ENCODE measurements around the gene ENTPD6. TPM values are rescaled to one million over a fixed set of nuclear protein-coding genes. Genes with fewer than 3 reads are reported as not detected.

Gene ENTPD6
- polyA plus RNA-seq, 1 donor from 2014 or later = 143 TPM

DNA sequence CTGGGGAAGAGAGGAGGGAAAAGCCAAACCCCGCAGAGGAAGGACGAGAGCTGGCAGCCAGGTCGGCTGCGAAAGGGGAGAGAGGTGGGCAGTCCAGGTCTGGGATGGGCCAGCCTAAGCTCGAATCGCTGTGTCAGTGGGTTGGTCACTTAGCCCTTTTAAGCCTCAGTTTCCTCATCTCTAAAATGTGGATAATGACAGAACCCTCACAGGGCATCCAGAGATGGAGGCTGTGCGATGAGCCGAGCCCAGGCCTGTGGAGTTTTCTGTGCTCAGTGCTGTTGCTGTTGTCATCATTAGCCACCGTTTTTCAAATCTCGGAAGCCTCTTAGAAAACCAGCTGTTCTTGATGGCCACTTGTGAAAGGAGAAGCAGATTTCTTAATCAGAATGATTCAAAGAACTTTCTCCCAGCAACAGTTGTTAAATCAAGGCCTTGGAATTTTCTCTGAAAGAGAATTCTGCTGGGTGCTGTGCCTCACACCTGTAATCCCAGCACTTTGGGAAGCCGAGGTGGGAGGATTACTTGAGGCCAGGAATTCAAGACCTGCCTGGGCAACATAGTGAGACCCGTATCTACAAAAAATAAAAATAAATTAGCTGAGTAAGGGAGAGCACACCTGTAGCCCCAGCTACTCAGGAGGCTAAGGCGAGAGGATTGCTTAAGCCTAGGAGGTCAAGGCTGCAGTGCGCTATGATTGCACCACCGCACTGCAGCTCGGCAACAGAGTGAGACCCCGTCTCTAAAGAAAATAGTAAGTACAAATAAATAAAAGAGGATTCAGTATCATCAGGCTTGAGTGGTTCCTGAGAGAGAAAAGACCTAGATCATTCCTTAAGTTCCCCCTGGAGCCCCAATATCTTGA, 46.3 kb upstream of the ENTPD6 start:
- Histone ChIP-seq H3K27ac (ENCODE audit: low read length) (no peak overlapping the region), H3K9ac (ENCODE audit: low read length) (no peak overlapping the region), H3K9me2 (ENCODE audit: insufficient read depth, low read length) (no peaks in the 10 kb centered on the region), H3K79me2 (replicated peaks; ENCODE audit: insufficient read depth, low read length) (no peaks in the 10 kb centered on the region), H3K9me3 (ENCODE audit: low read length) (no peaks in the 10 kb centered on the region), H3F3A (ENCODE audit: insufficient read depth, low read length, poor library complexity, severe bottlenecking) (no peaks in the 10 kb centered on the region), H3K36me3 (ENCODE audit: insufficient read depth, low read length) (no peaks in the 10 kb centered on the region), H3K4me2 (ENCODE audit: low read length) (no peak overlapping the region), H4K20me1 (ENCODE audit: insufficient read depth) (no peaks in the 10 kb centered on the region), H3K4me3 (ENCODE audit: low read length) (peak overlapping the region; percentile 44), H3K27me3 (ENCODE audit: insufficient read depth, low read depth, low read length) (no peaks in the 10 kb centered on the region), H2AFZ (ENCODE audit: low read depth, low read length) (no peak overlapping the region)
- no peak for TF ChIP-seq EZH2 (IDR thresholded peaks at IDR 0.05; ENCODE audit: borderline replicate concordance, insufficient read depth, low read length, poor library complexity, severe bottlenecking)
- TF ChIP-seq, protein P1, sequence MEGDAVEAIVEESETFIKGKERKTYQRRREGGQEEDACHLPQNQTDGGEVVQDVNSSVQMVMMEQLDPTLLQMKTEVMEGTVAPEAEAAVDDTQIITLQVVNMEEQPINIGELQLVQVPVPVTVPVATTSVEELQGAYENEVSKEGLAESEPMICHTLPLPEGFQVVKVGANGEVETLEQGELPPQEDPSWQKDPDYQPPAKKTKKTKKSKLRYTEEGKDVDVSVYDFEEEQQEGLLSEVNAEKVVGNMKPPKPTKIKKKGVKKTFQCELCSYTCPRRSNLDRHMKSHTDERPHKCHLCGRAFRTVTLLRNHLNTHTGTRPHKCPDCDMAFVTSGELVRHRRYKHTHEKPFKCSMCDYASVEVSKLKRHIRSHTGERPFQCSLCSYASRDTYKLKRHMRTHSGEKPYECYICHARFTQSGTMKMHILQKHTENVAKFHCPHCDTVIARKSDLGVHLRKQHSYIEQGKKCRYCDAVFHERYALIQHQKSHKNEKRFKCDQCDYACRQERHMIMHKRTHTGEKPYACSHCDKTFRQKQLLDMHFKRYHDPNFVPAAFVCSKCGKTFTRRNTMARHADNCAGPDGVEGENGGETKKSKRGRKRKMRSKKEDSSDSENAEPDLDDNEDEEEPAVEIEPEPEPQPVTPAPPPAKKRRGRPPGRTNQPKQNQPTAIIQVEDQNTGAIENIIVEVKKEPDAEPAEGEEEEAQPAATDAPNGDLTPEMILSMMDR (IDR thresholded peaks at IDR 0.05; ENCODE audit: poor library complexity, severe bottlenecking) = no peak
- TF ChIP-seq POLR2AphosphoS5 (IDR thresholded peaks at IDR 0.05) = no peak
- no peak for TF ChIP-seq MXI1 (conservative IDR thresholded peaks at IDR 0.05; ENCODE audit: poor library complexity, severe bottlenecking)
- no peak for TF ChIP-seq RAD21 (conservative IDR thresholded peaks at IDR 0.05)
- no peak for TF ChIP-seq SMC3 (conservative IDR thresholded peaks at IDR 0.05; ENCODE audit: poor library complexity)
- TF ChIP-seq TAF1 (IDR thresholded peaks at IDR 0.05; ENCODE audit: low read depth) = no peak
- TF ChIP-seq EP300 (conservative IDR thresholded peaks at IDR 0.05; ENCODE audit: poor library complexity, severe bottlenecking) = no peak
- TF ChIP-seq, protein P2, sequence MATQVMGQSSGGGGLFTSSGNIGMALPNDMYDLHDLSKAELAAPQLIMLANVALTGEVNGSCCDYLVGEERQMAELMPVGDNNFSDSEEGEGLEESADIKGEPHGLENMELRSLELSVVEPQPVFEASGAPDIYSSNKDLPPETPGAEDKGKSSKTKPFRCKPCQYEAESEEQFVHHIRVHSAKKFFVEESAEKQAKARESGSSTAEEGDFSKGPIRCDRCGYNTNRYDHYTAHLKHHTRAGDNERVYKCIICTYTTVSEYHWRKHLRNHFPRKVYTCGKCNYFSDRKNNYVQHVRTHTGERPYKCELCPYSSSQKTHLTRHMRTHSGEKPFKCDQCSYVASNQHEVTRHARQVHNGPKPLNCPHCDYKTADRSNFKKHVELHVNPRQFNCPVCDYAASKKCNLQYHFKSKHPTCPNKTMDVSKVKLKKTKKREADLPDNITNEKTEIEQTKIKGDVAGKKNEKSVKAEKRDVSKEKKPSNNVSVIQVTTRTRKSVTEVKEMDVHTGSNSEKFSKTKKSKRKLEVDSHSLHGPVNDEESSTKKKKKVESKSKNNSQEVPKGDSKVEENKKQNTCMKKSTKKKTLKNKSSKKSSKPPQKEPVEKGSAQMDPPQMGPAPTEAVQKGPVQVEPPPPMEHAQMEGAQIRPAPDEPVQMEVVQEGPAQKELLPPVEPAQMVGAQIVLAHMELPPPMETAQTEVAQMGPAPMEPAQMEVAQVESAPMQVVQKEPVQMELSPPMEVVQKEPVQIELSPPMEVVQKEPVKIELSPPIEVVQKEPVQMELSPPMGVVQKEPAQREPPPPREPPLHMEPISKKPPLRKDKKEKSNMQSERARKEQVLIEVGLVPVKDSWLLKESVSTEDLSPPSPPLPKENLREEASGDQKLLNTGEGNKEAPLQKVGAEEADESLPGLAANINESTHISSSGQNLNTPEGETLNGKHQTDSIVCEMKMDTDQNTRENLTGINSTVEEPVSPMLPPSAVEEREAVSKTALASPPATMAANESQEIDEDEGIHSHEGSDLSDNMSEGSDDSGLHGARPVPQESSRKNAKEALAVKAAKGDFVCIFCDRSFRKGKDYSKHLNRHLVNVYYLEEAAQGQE (IDR thresholded peaks at IDR 0.05; ENCODE audit: borderline replicate concordance) = no peak

DNA sequence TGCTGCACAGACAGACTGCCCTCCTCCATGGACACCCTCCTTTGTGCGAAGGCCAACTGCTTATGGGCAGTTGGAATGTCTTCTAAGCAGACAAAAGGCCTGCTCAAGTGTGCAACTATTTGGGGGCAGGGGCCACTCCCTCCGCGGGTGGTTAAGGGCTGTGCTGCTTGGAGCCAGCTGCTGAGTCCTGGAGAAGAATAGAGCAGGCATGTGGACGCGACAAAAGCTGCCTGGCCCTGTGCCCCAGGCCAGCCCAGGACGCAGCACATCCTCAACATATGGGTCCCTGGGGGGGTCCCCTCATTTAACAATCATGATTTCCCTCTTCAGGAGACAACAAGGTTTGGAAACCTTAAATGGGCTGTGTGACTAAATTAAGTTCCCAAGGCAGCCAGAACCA, 45.5 kb upstream of the ENTPD6 start:
- no peak overlapping the region for H3K4me3 ChIP-seq (ENCODE audit: low read length)
- H3K27ac ChIP-seq (ENCODE audit: low read length) = no peak overlapping the region
- no peaks in the 10 kb centered on the region for H4K20me1 ChIP-seq (ENCODE audit: insufficient read depth)
- H3F3A ChIP-seq (ENCODE audit: insufficient read depth, low read length, poor library complexity, severe bottlenecking) = no peaks in the 10 kb centered on the region
- no peak overlapping the region for H2AFZ ChIP-seq (ENCODE audit: low read depth, low read length)
- no peak overlapping the region for H3K9ac ChIP-seq (ENCODE audit: low read length)
- H3K9me3 ChIP-seq (ENCODE audit: low read length) = no peaks in the 10 kb centered on the region
- H3K36me3 ChIP-seq (ENCODE audit: insufficient read depth, low read length) = no peaks in the 10 kb centered on the region
- TF ChIP-seq TAF1 (IDR thresholded peaks at IDR 0.05; ENCODE audit: low read depth) = no peak
- TF ChIP-seq EP300 (conservative IDR thresholded peaks at IDR 0.05; ENCODE audit: poor library complexity, severe bottlenecking) = no peak
- no peak for TF ChIP-seq EZH2 (IDR thresholded peaks at IDR 0.05; ENCODE audit: borderline replicate concordance, insufficient read depth, low read length, poor library complexity, severe bottlenecking)
- TF ChIP-seq, protein P1 (IDR thresholded peaks at IDR 0.05; ENCODE audit: poor library complexity, severe bottlenecking) = no peak
- TF ChIP-seq POLR2AphosphoS5 (IDR thresholded peaks at IDR 0.05) = no peak
- TF ChIP-seq, protein P2 (IDR thresholded peaks at IDR 0.05; ENCODE audit: borderline replicate concordance) = no peak
- TF ChIP-seq SMC3 (conservative IDR thresholded peaks at IDR 0.05; ENCODE audit: poor library complexity) = no peak
- no peak for TF ChIP-seq RAD21 (conservative IDR thresholded peaks at IDR 0.05)
- TF ChIP-seq MXI1 (conservative IDR thresholded peaks at IDR 0.05; ENCODE audit: poor library complexity, severe bottlenecking) = no peak
- H3K9me2 ChIP-seq (ENCODE audit: insufficient read depth, low read length) = no peaks in the 10 kb centered on the region
- no peaks in the 10 kb centered on the region for H3K79me2 ChIP-seq (replicated peaks; ENCODE audit: insufficient read depth, low read length)
- H3K27me3 ChIP-seq (ENCODE audit: insufficient read depth, low read depth, low read length) = no peaks in the 10 kb centered on the region
- H3K4me2 ChIP-seq (ENCODE audit: low read length) = no peak overlapping the region
